HEK293T (cell line): ENCODE measurements around the gene TRMT13.
"Not testable (repeated sequence)": the region's sequence is repeated elsewhere in the genome, so short reads cannot be mapped to it uniquely, and the experiment has no call there.

Experiments
- CTCF ChIA-PET: fragments of 350-600 bp; formaldehyde crosslinking; extraction: SDS; loops from one replicate; lab custom pipeline; 2021; ENCODE audit warnings: antibody characterized with exemption, inconsistent platforms; lab: Yijun Ruan, JAX
- POLR2A ChIA-PET: fragments of 350-600 bp; formaldehyde crosslinking; extraction: SDS; loops from one replicate; lab custom pipeline; 2020; ENCODE audit warnings: antibody characterized with exemption, inconsistent platforms; lab: Yijun Ruan, JAX
- DNase-seq: peaks from one replicate; pipeline ENCODE4 v3.0.0; 2012; ENCODE audit warnings: mixed read lengths; ENCODE audit errors: extremely low spot score
- ARNT ChIP-seq: fragments of 450-650 bp; IDR thresholded peaks from 2 replicates; pipeline ENCODE4 v1.6.1; 2017; ENCODE audit warnings: mild to moderate bottlenecking
- BHLHE40 ChIP-seq: fragments of 450-650 bp; IDR thresholded peaks from 2 replicates; pipeline ENCODE4 v1.6.1; 2016; ENCODE audit warnings: mild to moderate bottlenecking, moderate library complexity, borderline replicate concordance
- CTBP1 ChIP-seq: fragments of 450-650 bp; IDR thresholded peaks from 2 replicates; pipeline ENCODE4 v1.6.1; 2016; ENCODE audit warnings: borderline replicate concordance
- ELF4 ChIP-seq: fragments of 450-650 bp; IDR thresholded peaks from 2 replicates; pipeline ENCODE4 v1.6.1; 2017; ENCODE audit warnings: antibody characterized with exemption
- FOXA1 ChIP-seq: fragments of 450-650 bp; IDR thresholded peaks from 2 replicates; pipeline ENCODE4 v1.6.1; 2016; ENCODE audit warnings: mild to moderate bottlenecking
- FOXK2 ChIP-seq: fragments of 450-650 bp; IDR thresholded peaks from 2 replicates; pipeline ENCODE4 v1.6.1; 2016; ENCODE audit warnings: mild to moderate bottlenecking
- FOXM1 ChIP-seq: fragments of 450-650 bp; IDR thresholded peaks from 2 replicates; pipeline ENCODE4 v1.6.1; 2017; ENCODE audit warnings: mild to moderate bottlenecking, borderline replicate concordance
- HDGF ChIP-seq: fragments of 450-650 bp; IDR thresholded peaks from 2 replicates; pipeline ENCODE4 v1.6.1; 2017; ENCODE audit warnings: antibody characterized with exemption, borderline replicate concordance
- L3MBTL2 ChIP-seq: fragments of 450-650 bp; conservative IDR thresholded peaks from 2 replicates; pipeline ENCODE4 v1.6.1; 2016; ENCODE audit warnings: mild to moderate bottlenecking
- LEF1 ChIP-seq: fragments of 450-650 bp; IDR thresholded peaks from 2 replicates; pipeline ENCODE4 v1.6.1; 2017; ENCODE audit warnings: mild to moderate bottlenecking, borderline replicate concordance
- NFRKB ChIP-seq: fragments of 450-650 bp; IDR thresholded peaks from 2 replicates; pipeline ENCODE4 v1.6.1; 2016; ENCODE audit warnings: mild to moderate bottlenecking, moderate library complexity
- SP1 ChIP-seq: fragments of 450-650 bp; IDR thresholded peaks from 2 replicates; pipeline ENCODE4 v1.6.1; 2017
- TARDBP ChIP-seq: fragments of 450-650 bp; IDR thresholded peaks from 2 replicates; pipeline ENCODE4 v1.6.1; 2016
- TF ChIP-seq, protein P1 (sequence below): fragments of 450-650 bp; IDR thresholded peaks from 2 replicates; pipeline ENCODE4 v1.6.1; 2016

Gene TRMT13

DNA sequence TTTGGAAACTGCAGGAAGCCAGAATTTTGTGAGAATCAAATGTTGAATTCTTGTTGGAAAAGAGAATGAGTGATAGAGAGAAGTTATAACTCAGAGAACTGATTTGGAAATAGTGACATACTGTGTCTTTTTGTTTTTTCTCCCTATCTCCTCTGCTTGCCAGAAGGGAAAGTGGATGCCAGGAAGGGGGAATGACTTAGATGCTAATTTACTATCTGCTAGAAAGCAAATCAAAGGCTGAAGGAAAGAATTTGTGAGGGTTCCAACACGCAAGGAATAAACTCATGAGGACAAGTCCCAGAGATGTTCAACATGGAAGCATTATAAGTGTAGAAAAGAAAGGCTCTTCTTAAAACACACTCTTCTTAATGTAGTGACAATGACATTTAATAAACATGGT is 65.6 kb downstream of the TRMT13 start:
- ChIA-PET POLR2A (no interaction called here), CTCF (no interaction called here)

DNA sequence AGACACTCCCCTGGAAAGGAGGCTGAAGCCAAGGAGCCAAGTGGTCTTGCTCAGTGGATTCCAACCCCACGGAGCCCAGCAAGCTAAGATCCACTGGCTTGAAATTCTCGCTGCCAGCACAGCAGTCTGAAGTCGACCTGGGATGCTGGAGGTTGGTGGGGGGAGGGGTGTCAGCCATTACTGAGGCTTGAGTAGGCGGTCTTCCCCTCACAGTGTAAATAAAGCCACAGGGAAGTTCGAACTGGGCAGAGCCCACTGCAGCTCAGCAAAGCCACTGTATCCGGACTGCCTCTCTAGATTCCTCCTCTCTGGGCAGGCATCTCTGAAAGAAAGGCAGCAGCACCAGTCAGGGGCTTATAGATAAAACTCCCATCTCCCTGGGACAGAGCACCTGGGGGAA is 67.1 kb downstream of the TRMT13 start:
- POLR2A ChIA-PET, DNase-seq, CTCF ChIA-PET: not testable (repeated sequence)

More for the DNA sequence above, 65.6 kb downstream of the TRMT13 start:
- DNase-seq, result no peak
- TF ChIP-seq HDGF (no peak), TARDBP (no peak), NFRKB (no peak), ELF4 (no peak), LEF1 (no peak), CTBP1 (no peak), FOXA1 (no peak), SP1 (no peak), ARNT (no peak), FOXM1 (no peak), L3MBTL2 (no peak), BHLHE40 (no peak), FOXK2 (no peak)
- TF ChIP-seq, protein P1, sequence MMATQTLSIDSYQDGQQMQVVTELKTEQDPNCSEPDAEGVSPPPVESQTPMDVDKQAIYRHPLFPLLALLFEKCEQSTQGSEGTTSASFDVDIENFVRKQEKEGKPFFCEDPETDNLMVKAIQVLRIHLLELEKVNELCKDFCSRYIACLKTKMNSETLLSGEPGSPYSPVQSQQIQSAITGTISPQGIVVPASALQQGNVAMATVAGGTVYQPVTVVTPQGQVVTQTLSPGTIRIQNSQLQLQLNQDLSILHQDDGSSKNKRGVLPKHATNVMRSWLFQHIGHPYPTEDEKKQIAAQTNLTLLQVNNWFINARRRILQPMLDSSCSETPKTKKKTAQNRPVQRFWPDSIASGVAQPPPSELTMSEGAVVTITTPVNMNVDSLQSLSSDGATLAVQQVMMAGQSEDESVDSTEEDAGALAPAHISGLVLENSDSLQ, result no peak
